Measurements from ENCODE around the gene GNG13. TPM values are rescaled to one million over a fixed set of nuclear protein-coding genes. Genes with fewer than 3 reads are reported as not detected.

GNG13 gene
- total and polyA plus RNA-seq, 2 experiments from 2014 or later: not detected

DNA sequence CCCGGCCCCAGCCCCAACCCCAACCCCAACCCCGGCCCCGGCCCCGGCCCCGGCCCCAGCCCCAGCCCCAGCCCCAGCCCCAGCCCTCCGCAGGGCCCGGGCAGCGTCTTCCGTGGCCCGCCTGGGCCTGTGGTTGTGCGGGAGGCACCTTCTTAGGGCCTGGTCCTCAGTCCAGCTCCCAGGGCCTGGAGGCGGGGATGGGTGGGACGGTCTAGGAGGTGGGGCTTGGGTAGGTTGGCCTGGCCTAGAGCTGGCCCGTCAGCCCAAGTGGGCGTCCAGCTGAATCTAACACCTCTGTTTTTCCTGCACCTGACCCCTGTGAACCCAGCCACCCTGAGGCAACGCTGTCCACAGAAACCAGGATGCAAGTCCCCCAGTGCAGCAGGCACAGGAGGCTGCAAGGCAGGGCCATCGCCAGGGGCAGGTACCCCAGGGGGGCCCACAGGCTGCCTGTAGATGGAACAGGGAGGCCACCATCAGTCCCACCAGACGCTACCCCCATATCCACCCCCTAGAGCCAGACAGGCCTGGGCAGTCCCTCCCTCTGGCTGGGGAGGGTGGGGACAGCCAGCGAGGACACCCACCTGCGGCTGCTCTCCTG, 31.2 kb downstream of the GNG13 start:
- TF ChIP-seq EZH2phosphoT487 (IDR thresholded peaks at IDR 0.05; ENCODE audit: insufficient read depth, low read depth) (no peak), EZH2 (IDR thresholded peaks at IDR 0.05; ENCODE audit: insufficient read depth, poor library complexity, severe bottlenecking) (no peak)

DNA sequence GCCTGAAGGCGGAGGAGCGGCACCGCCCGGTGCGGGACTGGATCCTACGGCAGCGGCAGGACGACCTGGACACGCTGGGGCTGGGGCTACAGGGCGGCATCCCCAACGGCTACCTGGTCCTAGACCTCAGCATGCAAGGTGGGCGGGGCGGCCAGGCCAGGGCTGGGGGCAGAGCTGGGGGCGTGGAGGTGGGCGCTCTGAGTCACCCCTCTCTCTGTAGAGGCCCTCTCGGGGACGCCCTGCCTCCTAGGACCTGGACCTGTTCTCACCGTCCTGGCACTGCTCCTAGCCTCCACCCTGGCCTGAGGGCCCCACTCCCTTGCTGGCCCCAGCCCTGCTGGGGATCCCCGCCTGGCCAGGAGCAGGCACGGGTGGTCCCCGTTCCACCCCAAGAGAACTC, 32.1 kb downstream of the GNG13 start:
- Histone ChIP-seq H3K27me3 (replicated peaks; ENCODE audit: insufficient read depth) (no peaks in the 10 kb centered on the region), H4K20me1 (ENCODE audit: insufficient read depth) (no peaks in the 10 kb centered on the region), H3K36me3 (ENCODE audit: low read depth) (no peaks in the 10 kb centered on the region), H3K9me2 (ENCODE audit: insufficient read depth) (no peaks in the 10 kb centered on the region), H3K9ac (no peak overlapping the region), H3K4me2 (ENCODE audit: unreplicated experiment) (no peak overlapping the region), H3F3A (ENCODE audit: insufficient read depth) (no peaks in the 10 kb centered on the region), H3K27ac (no peak overlapping the region), H3K4me1 (ENCODE audit: insufficient read depth) (no peaks in the 10 kb centered on the region), H3K79me2 (ENCODE audit: insufficient read depth) (no peaks in the 10 kb centered on the region), H3K4me3 (no peak overlapping the region), H2AFZ (no peak overlapping the region), H3K9me3 (ENCODE audit: low read depth) (no peaks in the 10 kb centered on the region)
- no peak for TF ChIP-seq EZH2phosphoT487 (IDR thresholded peaks at IDR 0.05; ENCODE audit: insufficient read depth, low read depth)
- no peak for TF ChIP-seq EZH2 (IDR thresholded peaks at IDR 0.05; ENCODE audit: insufficient read depth, poor library complexity, severe bottlenecking)
- no peak for DNase-seq
- in situ Hi-C loops (cut with MboI): no loop called here
- 74 to 80% methylated on average over 11 to 21 of the region's 21 CpGs for WGBS, 2 experiments (ENCODE audit: low coverage in 1 of 2, low lambda C conversion rate in 2 of 2, missing lambda C conversion rate in 2 of 2)

More for the DNA sequence above, 31.2 kb downstream of the GNG13 start:
- WGBS, 2 experiments (ENCODE audit: low coverage in 1 of 2, low lambda C conversion rate in 2 of 2, missing lambda C conversion rate in 2 of 2): 70 to 82% methylated on average over 18 to 20 of the region's 20 CpGs
- no peak overlapping the region for H2AFZ ChIP-seq
- no peaks in the 10 kb centered on the region for H3F3A ChIP-seq (ENCODE audit: insufficient read depth)
- H3K4me3 ChIP-seq: no peak overlapping the region
- H3K79me2 ChIP-seq (ENCODE audit: insufficient read depth): no peaks in the 10 kb centered on the region
- in situ Hi-C loops (cut with MboI): no loop called here
- DNase-seq: no peak
- no peaks in the 10 kb centered on the region for H3K27me3 ChIP-seq (replicated peaks; ENCODE audit: insufficient read depth)
- H3K27ac ChIP-seq: no peak overlapping the region
- H3K4me1 ChIP-seq (ENCODE audit: insufficient read depth): no peaks in the 10 kb centered on the region
- H3K36me3 ChIP-seq (ENCODE audit: low read depth): no peaks in the 10 kb centered on the region
- H3K9me2 ChIP-seq (ENCODE audit: insufficient read depth): no peaks in the 10 kb centered on the region
- no peak overlapping the region for H3K4me2 ChIP-seq (ENCODE audit: unreplicated experiment)
- H4K20me1 ChIP-seq (ENCODE audit: insufficient read depth): no peaks in the 10 kb centered on the region
- no peak overlapping the region for H3K9ac ChIP-seq
- no peaks in the 10 kb centered on the region for H3K9me3 ChIP-seq (ENCODE audit: low read depth)

- no peaks in the 10 kb centered on the region for H3K9me3 ChIP-seq (ENCODE audit: low read depth)
Observed at GRCh38 chr16:767743-768235, 32.7 kb downstream of the GNG13 start.

GRCh38 chr16:766820-767640, 33.5 kb downstream of the GNG13 start:
- TF ChIP-seq EZH2phosphoT487 (IDR thresholded peaks at IDR 0.05; ENCODE audit: insufficient read depth, low read depth): no peak
- TF ChIP-seq EZH2 (IDR thresholded peaks at IDR 0.05; ENCODE audit: insufficient read depth, poor library complexity, severe bottlenecking): no peak
- no peak overlapping the region for H3K4me3 ChIP-seq
- no peaks in the 10 kb centered on the region for H3K9me2 ChIP-seq (ENCODE audit: insufficient read depth)
- no peaks in the 10 kb centered on the region for H3K27me3 ChIP-seq (replicated peaks; ENCODE audit: insufficient read depth)
- no peak overlapping the region for H3K4me2 ChIP-seq (ENCODE audit: unreplicated experiment)
- no peaks in the 10 kb centered on the region for H3K36me3 ChIP-seq (ENCODE audit: low read depth)
- H4K20me1 ChIP-seq (ENCODE audit: insufficient read depth): no peaks in the 10 kb centered on the region
- H2AFZ ChIP-seq: no peak overlapping the region
- DNase-seq: peak; percentile 28
- no peak overlapping the region for H3K27ac ChIP-seq
- in situ Hi-C loops (cut with MboI): no loop called here
- no peaks in the 10 kb centered on the region for H3K4me1 ChIP-seq (ENCODE audit: insufficient read depth)
- 61 to 65% methylated on average over 32 to 47 of the region's 48 CpGs for WGBS, 2 experiments (ENCODE audit: low coverage in 1 of 2, low lambda C conversion rate in 2 of 2, missing lambda C conversion rate in 2 of 2)
- H3K9ac ChIP-seq: no peak overlapping the region
- H3K79me2 ChIP-seq (ENCODE audit: insufficient read depth): no peaks in the 10 kb centered on the region
- H3K9me3 ChIP-seq (ENCODE audit: low read depth): no peaks in the 10 kb centered on the region
- H3F3A ChIP-seq (ENCODE audit: insufficient read depth): no peaks in the 10 kb centered on the region

More at GRCh38 chr16:767743-768235, 32.7 kb downstream of the GNG13 start:
- DNase-seq: no peak
- Histone ChIP-seq H3F3A (ENCODE audit: insufficient read depth) (no peaks in the 10 kb centered on the region), H3K9me2 (ENCODE audit: insufficient read depth) (no peaks in the 10 kb centered on the region), H3K36me3 (ENCODE audit: low read depth) (no peaks in the 10 kb centered on the region), H3K27me3 (replicated peaks; ENCODE audit: insufficient read depth) (no peaks in the 10 kb centered on the region), H3K9ac (no peak overlapping the region), H3K4me3 (no peak overlapping the region), H3K4me2 (ENCODE audit: unreplicated experiment) (no peak overlapping the region), H4K20me1 (ENCODE audit: insufficient read depth) (no peaks in the 10 kb centered on the region), H2AFZ (no peak overlapping the region), H3K4me1 (ENCODE audit: insufficient read depth) (no peaks in the 10 kb centered on the region), H3K27ac (no peak overlapping the region), H3K79me2 (ENCODE audit: insufficient read depth) (no peaks in the 10 kb centered on the region)
- WGBS, 2 experiments (ENCODE audit: low coverage in 1 of 2, low lambda C conversion rate in 2 of 2, missing lambda C conversion rate in 2 of 2): 73% methylated on average over 38 of the region's 38 CpGs; no CpG with 5 or more reads in 1 of the 2 experiments
- TF ChIP-seq EZH2phosphoT487 (IDR thresholded peaks at IDR 0.05; ENCODE audit: insufficient read depth, low read depth): no peak
- in situ Hi-C loops (cut with MboI): no loop called here
